DMS153 (cell line): Measurements from ENCODE around the gene GTF3C1.

ENCODE experiments used
- DNase-seq: peaks from one replicate; lab custom pipeline; 2025; lab: John Stamatoyannopoulos, UW

GTF3C1 gene

GRCh38 chr16:27486760-27487159, 63.0 kb downstream of the GTF3C1 start:
- DNase-seq, result no peak

GRCh38 chr16:27486344-27486743, 63.4 kb downstream of the GTF3C1 start:
- DNase-seq, result no peak

- DNase-seq, result no peak
These were observed 63.9 kb downstream of the GTF3C1 start for GRCh38 chr16:27485811-27486210.

GRCh38 chr16:27485126-27485525, 64.6 kb downstream of the GTF3C1 start:
- no peak for DNase-seq

- no peak for DNase-seq
These were observed 66.1 kb downstream of the GTF3C1 start for GRCh38 chr16:27483624-27484023.

GRCh38 chr16:27483088-27483437, 66.7 kb downstream of the GTF3C1 start:
- no peak for DNase-seq

- no peak for DNase-seq
These were observed 67.2 kb downstream of the GTF3C1 start for GRCh38 chr16:27482397-27483087.

- no peak for DNase-seq
These were observed 68.3 kb downstream of the GTF3C1 start for GRCh38 chr16:27481282-27481934.

- DNase-seq, result no peak
These were observed 69.0 kb downstream of the GTF3C1 start for GRCh38 chr16:27480761-27481160.

GRCh38 chr16:27476240-27476639, 73.5 kb downstream of the GTF3C1 start:
- DNase-seq, result no peak

GRCh38 chr16:27475561-27475960, 74.2 kb downstream of the GTF3C1 start:
- DNase-seq, result no peak

- DNase-seq, result no peak
These were observed 74.8 kb downstream of the GTF3C1 start for GRCh38 chr16:27474921-27475320.

- no peak for DNase-seq
These were observed 75.7 kb downstream of the GTF3C1 start for GRCh38 chr16:27474041-27474440.

- DNase-seq, result no peak
These were observed 76.4 kb downstream of the GTF3C1 start for GRCh38 chr16:27473101-27473900.

- no peak for DNase-seq
These were observed 77.4 kb downstream of the GTF3C1 start for GRCh38 chr16:27472091-27473020.

- no peak for DNase-seq
These were observed 78.1 kb downstream of the GTF3C1 start for GRCh38 chr16:27471661-27472060.

- DNase-seq, result no peak
These were observed 78.9 kb downstream of the GTF3C1 start for GRCh38 chr16:27470567-27471431.

- DNase-seq, result no peak
These were observed 80.7 kb downstream of the GTF3C1 start for GRCh38 chr16:27468941-27469531.

GRCh38 chr16:27465483-27465879, 84.2 kb downstream of the GTF3C1 start:
- no peak for DNase-seq

- no peak for DNase-seq
These were observed 84.9 kb downstream of the GTF3C1 start for GRCh38 chr16:27464626-27465482.
